Smooth muscle cell (in vitro differentiated cells): Measurements from ENCODE around the gene HS3ST4. TPM values are rescaled to one million over a fixed set of nuclear protein-coding genes. Genes with fewer than 3 reads are reported as not detected.

Experiments
- DNase-seq: peaks from one replicate; lab custom pipeline; 2025; ENCODE audit not compliant: unreplicated experiment; lab: John Stamatoyannopoulos, UW
- H2AFZ ChIP-seq: fragments of 200-600 bp; sonication (generic); 2 replicates; pipeline ENCODE4 v1.6.0; 2016; ENCODE audit warnings: antibody characterized with exemption, low read depth, mild to moderate bottlenecking
- H3F3A ChIP-seq: fragments of 200-600 bp; sonication (generic); 2 replicates; pipeline ENCODE4 v1.6.0; 2017; ENCODE audit warnings: antibody characterized with exemption, low read depth
- H3K27ac ChIP-seq: fragments of 200-600 bp; sonication (generic); 2 replicates; pipeline ENCODE4 v1.5.1; 2016; ENCODE audit warnings: low read depth, mild to moderate bottlenecking
- H3K27me3 ChIP-seq: fragments of 200-600 bp; sonication (generic); 2 replicates; pipeline ENCODE4 v1.6.1; 2016; ENCODE audit warnings: low read depth, mild to moderate bottlenecking
- H3K36me3 ChIP-seq: fragments of 200-600 bp; sonication (generic); 2 replicates; pipeline ENCODE4 v1.5.1; 2016; ENCODE audit warnings: low read depth
- H3K4me1 ChIP-seq: fragments of 200-600 bp; sonication (generic); 2 replicates; pipeline ENCODE4 v1.5.1; 2016; ENCODE audit warnings: low read depth
- H3K4me2 ChIP-seq: fragments of 200-600 bp; sonication (generic); 2 replicates; pipeline ENCODE4 v1.6.0; 2016; ENCODE audit warnings: mild to moderate bottlenecking
- H3K4me3 ChIP-seq: fragments of 200-600 bp; sonication (generic); 2 replicates; pipeline ENCODE4 v1.5.1; 2016; ENCODE audit warnings: mild to moderate bottlenecking
- H3K79me2 ChIP-seq: fragments of 200-600 bp; sonication (generic); 2 replicates; pipeline ENCODE4 v1.6.0; 2016; ENCODE audit warnings: low read depth, mild to moderate bottlenecking
- H3K9ac ChIP-seq: fragments of 200-600 bp; sonication (generic); 2 replicates; pipeline ENCODE4 v1.6.0; 2016; ENCODE audit warnings: low read depth
- H3K9me3 ChIP-seq: fragments of 200-600 bp; sonication (generic); replicated peaks from 2 replicates; pipeline ENCODE4 v1.5.1; 2016; ENCODE audit warnings: low read depth
- H4K20me1 ChIP-seq: fragments of 200-600 bp; sonication (generic); 2 replicates; pipeline ENCODE4 v1.6.0; 2016; ENCODE audit warnings: low read depth
- CTCF ChIP-seq: fragments of 200-600 bp; sonication (generic); IDR thresholded peaks from 2 replicates; pipeline ENCODE4 v1.5.1; 2017; ENCODE audit warnings: borderline replicate concordance, mild to moderate bottlenecking, antibody characterized with exemption; ENCODE audit not compliant: insufficient read depth, poor library complexity, severe bottlenecking
- WGBS: methylation state at CpG from one replicate; pipeline ENCODE4 v1.1.7; 2016; ENCODE audit warnings: low lambda C conversion rate; 5-methylcytosine and 5-hydroxymethylcytosine counted together
- polyA plus RNA-seq: library from polyadenylated mRNA; unstranded; fragments of >200 nt; fragmentation: Nextera tagmentation; extraction: Ambion mirVana; gene quantifications from 2 replicates; pipeline ENCODE4 v1.2.1, GENCODE V29; 2016
- total RNA-seq: library from RNA; depleted of rRNA; stranded (reverse); fragments of >200 nt; gene quantifications from 2 replicates; pipeline ENCODE4 v1.2.3, GENCODE V29; 2014

The HS3ST4 gene
- total and polyA plus RNA-seq, 2 experiments from 2014 or later = 0.29 to 2.2 TPM

DNA sequence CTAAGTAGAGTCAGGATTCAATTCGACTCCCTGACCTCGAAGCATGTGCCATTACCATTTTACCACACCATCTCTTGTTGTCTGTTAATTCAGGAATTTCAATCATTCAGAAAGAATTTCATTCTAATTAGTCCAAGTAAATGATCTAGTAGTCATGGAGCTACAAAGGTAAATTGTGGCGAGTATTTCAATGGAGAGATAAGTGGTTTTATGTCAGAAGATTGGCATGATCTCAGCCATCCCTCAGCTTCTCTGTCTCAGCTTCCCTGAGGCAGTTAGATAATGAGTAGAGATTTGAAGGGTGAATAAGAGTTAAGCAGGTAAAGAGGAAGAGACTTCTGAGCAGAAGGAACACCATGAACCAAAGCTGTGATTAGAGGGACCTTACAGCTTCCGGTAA is 93.6 kb downstream of the HS3ST4 start:
- H3K4me3 ChIP-seq = no peak overlapping the region
- H3K4me1 ChIP-seq = peaks cover 6% of the 10 kb centered on the region
- no peaks in the 10 kb centered on the region for H3F3A ChIP-seq
- no peak overlapping the region for H2AFZ ChIP-seq
- no peaks in the 10 kb centered on the region for H3K9me3 ChIP-seq
- H3K36me3 ChIP-seq = no peaks in the 10 kb centered on the region
- H3K4me2 ChIP-seq = no peak overlapping the region
- H3K9ac ChIP-seq = no peak overlapping the region
- no peaks in the 10 kb centered on the region for H4K20me1 ChIP-seq
- no peak for DNase-seq
- H3K27ac ChIP-seq = no peak overlapping the region
- peaks cover 3% of the 10 kb centered on the region for H3K27me3 ChIP-seq
- TF ChIP-seq CTCF = no peak
- WGBS = 56% methylated on average over 4 of the region's 4 CpGs
- no peaks in the 10 kb centered on the region for H3K79me2 ChIP-seq

- no peaks in the 10 kb centered on the region for H3K36me3 ChIP-seq
- no peak overlapping the region for H3K4me2 ChIP-seq
- no peak overlapping the region for H3K4me3 ChIP-seq
- H3K9me3 ChIP-seq = no peaks in the 10 kb centered on the region
- H3K9ac ChIP-seq = no peak overlapping the region
- H3F3A ChIP-seq = no peaks in the 10 kb centered on the region
- WGBS = 93% methylated on average over 4 of the region's 4 CpGs
- DNase-seq = no peak
- no peaks in the 10 kb centered on the region for H4K20me1 ChIP-seq
- H3K4me1 ChIP-seq = peaks cover 6% of the 10 kb centered on the region
- peaks cover 3% of the 10 kb centered on the region for H3K27me3 ChIP-seq
- no peak overlapping the region for H2AFZ ChIP-seq
- no peak overlapping the region for H3K27ac ChIP-seq
- TF ChIP-seq CTCF = no peak
- H3K79me2 ChIP-seq = no peaks in the 10 kb centered on the region
Measured at GRCh38 chr16:25786748-25787147, 95.0 kb downstream of the HS3ST4 start.

DNA sequence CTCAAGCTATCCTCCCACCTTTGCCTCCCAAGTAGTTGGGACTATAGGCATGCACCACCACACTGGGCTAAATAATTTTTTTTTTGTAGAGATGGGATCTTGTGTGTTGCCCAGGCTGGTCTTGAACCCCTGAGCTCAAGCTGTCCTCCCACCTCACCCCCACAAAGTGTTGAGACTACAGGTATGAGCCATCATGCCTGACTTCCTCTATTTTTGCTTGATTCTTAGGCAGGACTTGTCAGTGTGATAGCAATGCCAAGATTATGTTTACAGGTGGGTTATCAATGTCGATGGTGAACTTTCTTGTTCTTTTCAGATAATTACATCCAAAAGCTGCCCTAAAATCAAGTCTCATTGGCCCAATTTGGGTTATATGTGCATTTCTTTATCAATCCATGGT is 96.9 kb downstream of the HS3ST4 start:
- Histone ChIP-seq H3K9me3 (no peaks in the 10 kb centered on the region), H3K4me2 (no peak overlapping the region), H3K79me2 (no peaks in the 10 kb centered on the region), H3K27ac (no peak overlapping the region), H4K20me1 (no peaks in the 10 kb centered on the region), H3K4me1 (no peaks in the 10 kb centered on the region), H3K4me3 (no peak overlapping the region), H3F3A (no peaks in the 10 kb centered on the region), H3K27me3 (peaks cover 3% of the 10 kb centered on the region), H2AFZ (no peak overlapping the region), H3K9ac (no peak overlapping the region), H3K36me3 (no peaks in the 10 kb centered on the region)
- 100% methylated on average over 1 of the region's 1 CpG for WGBS
- no peak for DNase-seq
- TF ChIP-seq CTCF = no peak

DNA sequence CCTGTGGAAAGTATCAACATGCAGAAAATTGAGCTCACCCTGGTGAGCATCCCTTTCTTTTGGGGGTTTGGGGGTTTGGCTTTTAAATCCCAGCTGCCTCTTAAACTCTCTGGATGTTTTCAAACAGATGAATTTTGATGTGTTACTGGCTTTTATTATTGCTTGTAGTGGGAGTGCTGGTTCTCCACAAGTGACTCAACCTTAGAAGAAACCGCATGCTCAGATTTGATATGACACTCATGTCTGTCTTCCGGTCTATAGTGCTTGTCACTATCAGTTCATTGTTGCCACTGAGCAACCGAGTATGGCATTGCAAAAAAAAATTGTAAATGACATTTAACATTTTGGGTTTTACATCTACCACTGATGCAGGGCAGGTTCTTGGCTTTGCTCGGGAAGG is 104.5 kb downstream of the HS3ST4 start:
- WGBS = 82% methylated on average over 4 of the region's 4 CpGs
- H3K9ac ChIP-seq = no peak overlapping the region
- H3K36me3 ChIP-seq = no peaks in the 10 kb centered on the region
- H2AFZ ChIP-seq = no peak overlapping the region
- H3K79me2 ChIP-seq = no peaks in the 10 kb centered on the region
- H3K4me2 ChIP-seq = no peak overlapping the region
- no peaks in the 10 kb centered on the region for H3F3A ChIP-seq
- no peaks in the 10 kb centered on the region for H4K20me1 ChIP-seq
- no peak for DNase-seq
- no peak overlapping the region for H3K27ac ChIP-seq
- TF ChIP-seq CTCF = no peak
- no peak overlapping the region for H3K4me3 ChIP-seq
- H3K9me3 ChIP-seq = no peaks in the 10 kb centered on the region
- no peaks in the 10 kb centered on the region for H3K4me1 ChIP-seq
- H3K27me3 ChIP-seq = no peaks in the 10 kb centered on the region
